GM19455 (cell line): ENCODE data around the gene UBXN1.
"Not testable (repeated sequence)": the region's sequence is repeated elsewhere in the genome, so short reads cannot be mapped to it uniquely, and the experiment has no call there.

Source experiments
- ATAC-seq: cut with Tn5 transposase; IDR thresholded peaks from one replicate; pipeline ENCODE4 v1.9.1; 2021; ENCODE audit not compliant: unreplicated experiment

UBXN1 gene

DNA sequence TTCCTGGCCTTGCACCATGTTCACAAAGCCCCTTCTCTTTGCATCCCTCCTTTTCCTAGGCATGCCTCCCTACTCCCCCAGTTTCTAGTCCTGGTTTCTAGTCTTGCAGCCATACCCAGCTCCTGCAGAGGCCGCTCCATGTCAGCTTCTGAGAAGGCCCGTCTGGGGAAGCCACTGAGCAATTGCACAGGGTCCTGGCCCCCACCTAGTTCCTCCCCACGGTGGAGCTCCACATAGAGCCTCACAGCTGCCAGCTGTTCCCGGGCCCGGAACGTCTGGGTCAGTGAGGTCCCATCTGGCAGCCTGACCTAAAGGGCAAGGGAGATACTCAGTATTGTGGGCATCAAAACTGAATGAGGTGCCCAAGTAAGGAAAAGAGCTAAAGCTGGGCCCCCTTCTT lies 2.2 kb downstream of the UBXN1 start:
- ATAC-seq, result no peak

DNA sequence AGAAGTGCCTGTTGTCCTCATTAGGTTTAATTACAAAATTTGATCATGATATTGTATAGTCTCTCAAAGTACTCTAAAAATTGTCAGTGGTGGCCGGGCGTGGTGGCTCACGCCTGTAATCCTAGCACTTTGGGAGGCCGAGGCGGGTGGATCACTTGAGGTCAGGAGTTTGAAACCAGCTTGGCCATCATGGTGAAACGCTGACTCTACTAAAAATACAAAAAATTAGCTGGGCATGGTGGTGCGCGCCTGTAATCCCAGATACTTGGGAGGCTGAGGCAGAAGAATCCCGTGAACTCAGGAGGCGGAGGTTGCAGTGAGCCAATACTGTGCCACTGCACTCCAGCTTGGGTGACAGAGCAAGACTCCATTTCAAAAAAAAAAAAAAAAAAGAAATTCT lies 3.5 kb downstream of the UBXN1 start:
- not testable (repeated sequence) for ATAC-seq

DNA sequence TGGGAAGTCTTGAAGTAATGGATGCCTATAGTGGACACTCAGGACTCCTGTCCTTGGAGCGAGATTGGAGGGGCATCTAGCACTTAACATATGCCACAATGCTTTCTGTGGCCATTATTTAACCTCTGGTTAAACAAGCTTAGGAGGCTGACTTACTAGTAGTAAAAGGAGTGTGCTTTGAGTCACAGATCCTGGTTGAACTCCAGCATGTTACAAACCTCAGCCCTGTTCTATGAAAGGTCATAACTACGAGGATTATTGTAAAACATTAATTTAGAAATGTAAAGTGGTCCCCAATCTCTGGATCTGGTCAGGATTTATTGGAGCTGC lies 5.7 kb downstream of the UBXN1 start:
- ATAC-seq, result no peak

DNA sequence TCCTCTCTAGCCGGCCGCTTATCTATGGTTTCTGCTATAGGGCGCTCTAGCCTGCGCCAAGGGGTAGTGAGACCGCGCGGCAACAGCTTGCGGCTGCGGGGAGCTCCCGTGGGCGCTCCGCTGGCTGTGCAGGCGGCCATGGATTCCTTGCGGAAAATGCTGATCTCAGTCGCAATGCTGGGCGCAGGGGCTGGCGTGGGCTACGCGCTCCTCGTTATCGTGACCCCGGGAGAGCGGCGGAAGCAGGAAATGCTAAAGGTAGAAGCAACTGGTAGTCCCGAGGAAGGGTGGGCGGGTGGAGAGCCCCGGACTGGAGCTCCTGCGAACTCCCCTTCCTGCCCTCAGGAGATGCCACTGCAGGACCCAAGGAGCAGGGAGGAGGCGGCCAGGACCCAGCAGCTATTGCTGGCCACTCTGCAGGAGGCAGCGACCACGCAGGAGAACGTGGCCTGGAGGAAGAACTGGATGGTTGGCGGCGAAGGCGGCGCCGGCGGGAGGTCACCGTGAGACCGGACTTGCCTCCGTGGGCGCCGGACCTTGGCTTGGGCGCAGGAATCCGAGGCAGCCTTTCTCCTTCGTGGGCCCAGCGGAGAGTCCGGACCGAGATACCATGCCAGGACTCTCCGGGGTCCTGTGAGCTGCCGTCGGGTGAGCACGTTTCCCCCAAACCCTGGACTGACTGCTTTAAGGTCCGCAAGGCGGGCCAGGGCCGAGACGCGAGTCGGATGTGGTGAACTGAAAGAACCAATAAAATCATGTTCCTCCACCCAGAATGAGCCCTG lies 7.1 kb downstream of the UBXN1 start, which contains the start of the genes LBHD1 and UQCC3:
LBHD1 (minus strand) TSS at position 660 of the 782 bp plus-strand sequence. CDS start 2,236 bp downstream, outside the sequence.
UQCC3 (plus strand) TSS at position 66 of the 782 bp plus-strand sequence; CDS start at position 139, 73 bp downstream.
- ATAC-seq, result peak; percentile 60

DNA sequence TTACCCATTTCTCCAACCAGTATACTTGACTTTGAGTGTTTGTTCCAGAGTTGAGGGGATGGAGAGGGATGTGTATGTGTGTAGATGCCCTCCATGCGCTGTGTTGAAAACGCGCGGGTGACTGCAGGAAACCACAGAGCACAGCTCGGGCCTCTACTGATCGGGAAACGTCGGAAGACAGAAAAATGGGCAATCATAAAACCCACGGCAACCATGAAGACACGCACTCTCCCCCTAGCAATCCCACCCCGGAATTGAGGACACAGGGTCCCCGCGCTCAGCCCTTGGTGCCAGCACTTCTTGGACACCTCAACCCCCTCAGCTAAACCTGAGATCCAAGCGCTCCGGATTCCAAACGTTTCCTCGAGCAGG lies 7.7 kb downstream of the UBXN1 start:
- no peak for ATAC-seq

DNA sequence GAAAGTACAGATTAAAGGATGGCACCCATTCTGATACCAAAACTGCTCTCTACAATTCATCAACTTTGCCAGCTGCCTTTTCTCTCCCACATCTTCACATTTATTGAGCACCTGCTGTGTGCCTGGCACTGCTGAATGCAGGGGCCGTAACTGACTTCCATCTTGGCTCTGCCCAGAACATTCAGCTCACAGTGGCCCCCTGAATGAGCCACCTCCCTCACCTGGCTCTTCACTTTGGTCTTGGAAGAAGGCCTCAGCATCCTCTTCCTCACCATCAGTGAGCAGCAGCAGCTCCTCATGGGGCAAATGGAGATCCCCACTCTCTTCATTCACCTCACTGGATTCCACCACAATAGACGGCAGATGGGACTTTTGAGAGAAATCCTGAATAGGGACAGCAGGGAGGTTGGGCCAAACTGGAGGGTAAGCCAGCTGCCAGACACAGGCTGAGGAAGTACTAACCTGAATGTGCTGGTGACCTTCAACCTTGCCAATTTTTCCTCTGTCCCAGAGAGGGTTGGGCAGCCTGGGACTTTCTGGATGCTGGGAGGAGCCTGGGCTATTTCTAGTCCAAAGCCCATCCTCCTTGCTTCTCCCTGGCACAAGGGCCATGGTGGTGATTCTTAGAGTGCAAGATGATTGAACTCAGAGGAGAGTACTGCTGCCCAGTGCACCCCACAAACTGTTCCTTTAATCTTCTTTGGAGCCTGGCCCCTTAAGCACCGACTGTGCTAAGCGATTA lies 9.3 kb downstream of the UBXN1 start:
- ATAC-seq, result no peak

DNA sequence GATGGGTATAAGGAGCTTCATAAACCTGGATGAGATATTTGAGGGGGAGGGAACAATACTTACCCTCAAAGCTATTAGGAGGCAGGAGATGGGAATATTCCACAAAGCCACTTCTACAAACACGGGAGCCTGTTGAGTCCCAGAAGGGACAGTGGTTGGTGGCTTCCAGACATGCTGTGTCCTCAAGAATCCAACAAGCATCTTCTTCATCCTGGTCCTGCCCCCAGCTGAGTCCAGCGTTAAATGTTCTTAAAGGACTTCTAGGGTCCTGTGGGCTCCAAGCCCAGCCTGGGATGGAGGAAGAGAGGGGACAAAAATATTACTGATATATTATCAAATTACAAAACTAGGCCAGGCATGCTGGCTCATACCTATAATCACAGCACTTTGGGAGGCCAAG lies 11.4 kb downstream of the UBXN1 start:
- ATAC-seq, result no peak

DNA sequence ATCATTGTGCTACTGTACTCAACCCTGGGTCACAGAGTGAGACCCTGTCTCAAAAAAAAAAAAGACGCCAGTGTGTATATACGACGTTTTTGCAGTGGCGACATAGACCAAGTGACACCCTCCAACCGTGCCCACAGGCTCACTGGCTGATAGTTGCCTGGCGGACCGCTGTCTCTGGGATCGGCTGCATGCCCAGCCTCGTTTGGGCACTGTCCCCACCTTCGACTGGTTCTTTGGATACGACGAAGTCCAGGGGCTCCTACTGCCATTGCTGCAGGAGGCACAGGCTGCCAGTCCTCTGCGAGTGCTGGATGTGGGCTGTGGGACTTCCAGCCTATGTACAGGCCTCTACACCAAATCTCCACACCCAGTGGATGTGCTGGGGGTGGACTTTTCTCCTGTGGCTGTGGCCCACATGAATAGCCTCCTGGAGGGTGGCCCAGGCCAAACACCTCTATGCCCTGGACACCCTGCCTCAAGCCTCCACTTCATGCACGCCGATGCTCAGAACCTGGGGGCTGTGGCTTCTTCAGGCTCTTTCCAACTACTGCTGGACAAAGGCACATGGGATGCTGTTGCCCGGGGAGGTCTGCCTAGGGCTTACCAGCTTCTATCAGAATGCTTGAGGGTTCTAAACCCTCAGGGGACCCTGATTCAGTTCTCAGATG lies 12.5 kb downstream of the UBXN1 start:
- no peak for ATAC-seq

DNA sequence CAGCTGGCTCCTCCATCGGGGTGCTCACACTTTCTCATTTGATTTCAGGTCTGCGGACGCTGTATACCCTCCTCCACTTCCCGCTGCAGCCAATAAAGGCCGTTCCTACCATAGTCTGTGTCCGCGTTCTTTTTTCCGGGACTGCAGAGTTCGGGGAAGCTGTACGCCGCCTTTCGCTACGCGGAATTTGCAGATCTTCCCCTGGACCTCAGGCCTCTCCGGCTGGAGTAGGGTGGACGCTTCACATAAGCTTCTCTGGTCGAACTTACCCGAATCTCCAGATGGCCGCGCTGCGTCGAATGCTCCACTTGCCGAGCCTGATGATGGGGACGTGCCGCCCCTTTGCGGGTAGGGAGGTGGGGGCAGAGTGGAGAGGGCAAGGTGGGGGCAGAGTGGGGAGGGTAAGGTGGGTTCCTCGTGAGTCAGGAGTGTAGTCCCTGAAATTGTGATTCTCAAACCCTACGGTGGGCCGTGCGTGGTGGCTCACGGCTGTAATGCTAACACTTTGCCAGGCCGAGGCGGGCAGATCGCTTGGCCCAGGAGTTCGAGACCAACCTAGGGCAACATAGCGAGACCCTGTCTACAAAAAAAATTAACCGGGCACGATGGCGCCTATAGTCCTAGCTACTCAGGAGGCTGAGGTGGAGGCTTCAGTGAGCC lies 13.1 kb downstream of the UBXN1 start:
- no peak for ATAC-seq

DNA sequence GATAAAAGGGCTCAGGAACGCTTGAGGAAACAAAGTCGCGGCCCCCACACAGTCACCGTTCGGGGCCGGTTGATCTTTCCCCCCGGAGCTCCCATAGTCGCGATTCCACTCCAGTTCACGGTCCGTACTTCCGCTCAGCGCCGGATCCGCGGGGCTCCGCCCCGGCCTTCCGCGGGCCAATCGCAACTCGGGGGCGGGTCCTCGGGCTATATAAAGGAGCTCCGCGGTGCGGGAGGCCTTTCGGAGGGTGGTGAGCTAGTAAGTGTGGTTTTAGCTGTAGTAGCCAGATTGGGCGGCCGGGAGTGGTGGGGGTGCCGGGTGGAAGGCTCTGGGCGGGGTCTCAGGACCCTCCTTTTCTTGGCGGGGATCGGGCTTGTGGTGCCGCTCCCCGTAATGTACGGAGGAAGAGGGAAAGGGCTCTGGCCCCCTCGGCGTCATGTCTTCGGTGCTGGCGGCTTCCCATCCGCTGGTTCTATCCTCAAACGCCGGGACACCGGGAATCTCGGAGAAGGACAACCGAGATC lies 13.7 kb downstream of the UBXN1 start, which contains the start of the genes C11orf98 and CSKMT:
C11orf98 (minus strand) TSS at position 136 of the 524 bp plus-strand sequence; CDS start at position 95, 41 bp downstream.
CSKMT (plus strand) TSS at position 238 of the 524 bp plus-strand sequence. CDS start 568 bp downstream, outside the sequence.
- peak; percentile 81 for ATAC-seq

DNA sequence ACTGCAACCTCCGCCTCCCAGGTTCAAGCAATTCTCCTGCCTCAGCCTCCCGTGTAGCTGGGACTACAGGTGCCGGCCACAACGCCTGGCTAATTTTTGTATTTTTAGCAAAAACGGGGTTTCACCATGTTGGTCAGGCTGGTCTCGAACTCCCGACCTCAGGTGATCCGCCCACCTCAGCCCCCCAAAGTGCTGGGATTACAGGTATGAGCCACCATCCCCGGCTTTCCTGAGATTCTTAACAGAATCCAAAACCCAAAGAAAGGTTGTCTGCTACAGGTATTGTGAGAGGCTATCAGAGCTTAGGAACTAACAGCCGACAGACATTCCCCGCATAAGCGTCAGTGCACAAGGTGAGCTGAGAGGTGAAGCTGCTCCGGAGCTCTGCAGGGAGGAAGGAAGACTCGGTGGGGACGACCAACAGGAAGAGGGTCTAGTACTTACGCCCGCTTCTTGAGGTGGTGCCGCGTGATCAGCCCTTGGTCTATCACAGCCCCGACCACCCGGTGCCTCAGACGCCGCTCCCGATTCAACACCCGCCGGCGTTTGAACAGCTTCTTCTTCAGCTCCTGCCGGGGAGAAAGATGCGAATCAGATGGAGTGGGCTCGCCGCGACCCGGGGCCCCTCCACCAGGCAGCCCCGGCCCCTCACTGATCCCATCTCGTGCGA lies 14.3 kb downstream of the UBXN1 start:
- peak; percentile 29 for ATAC-seq

DNA sequence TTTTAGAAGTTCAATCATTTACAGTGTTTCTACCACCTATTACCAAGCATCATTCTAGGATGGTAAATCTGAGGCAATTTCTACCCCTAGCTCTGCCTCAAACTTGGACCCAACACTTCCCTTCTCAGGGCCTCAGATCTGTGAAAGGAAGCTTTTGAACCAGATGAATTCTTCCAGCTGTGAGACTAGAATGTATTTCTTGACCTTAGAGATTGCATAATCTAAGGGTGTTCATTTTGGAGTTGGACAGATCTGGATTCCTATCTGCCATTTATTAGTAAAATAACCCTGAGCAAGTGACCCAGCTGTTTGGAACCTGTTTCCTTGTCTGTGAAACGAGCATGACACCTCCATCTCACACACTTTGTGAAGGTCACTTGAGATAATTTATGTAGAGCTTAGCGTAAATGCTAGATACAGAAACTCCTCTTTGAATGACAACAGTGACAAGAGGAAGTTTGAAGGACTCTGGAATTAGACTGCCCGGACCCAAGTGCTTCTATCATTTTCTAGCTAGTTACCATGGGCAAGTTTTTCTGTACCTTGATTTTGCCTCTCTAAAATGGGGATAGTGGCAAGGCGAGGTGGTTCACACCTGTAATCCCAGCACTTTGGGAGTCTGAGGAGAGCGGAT lies 22.0 kb downstream of the UBXN1 start:
- ATAC-seq, result no peak

DNA sequence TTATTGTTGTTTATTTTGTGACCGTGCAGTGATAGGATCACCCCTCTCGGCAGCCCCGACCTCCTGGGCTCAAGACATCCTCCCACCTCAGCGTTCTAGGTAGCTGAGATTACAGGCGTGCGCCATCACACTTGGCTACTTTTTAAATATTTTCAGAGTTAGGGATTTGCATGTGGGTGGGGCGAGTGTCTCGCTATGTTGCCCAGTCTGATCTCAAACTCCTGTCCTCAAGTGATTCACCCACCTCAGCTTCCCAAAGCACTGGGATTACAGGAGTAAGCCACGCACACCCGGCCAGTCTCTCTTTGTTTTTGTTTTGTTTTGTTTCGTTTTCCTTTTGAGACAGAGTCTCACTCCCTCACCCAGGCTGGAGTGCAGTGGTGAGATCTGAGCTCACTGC lies 24.6 kb downstream of the UBXN1 start:
- ATAC-seq, result no peak

DNA sequence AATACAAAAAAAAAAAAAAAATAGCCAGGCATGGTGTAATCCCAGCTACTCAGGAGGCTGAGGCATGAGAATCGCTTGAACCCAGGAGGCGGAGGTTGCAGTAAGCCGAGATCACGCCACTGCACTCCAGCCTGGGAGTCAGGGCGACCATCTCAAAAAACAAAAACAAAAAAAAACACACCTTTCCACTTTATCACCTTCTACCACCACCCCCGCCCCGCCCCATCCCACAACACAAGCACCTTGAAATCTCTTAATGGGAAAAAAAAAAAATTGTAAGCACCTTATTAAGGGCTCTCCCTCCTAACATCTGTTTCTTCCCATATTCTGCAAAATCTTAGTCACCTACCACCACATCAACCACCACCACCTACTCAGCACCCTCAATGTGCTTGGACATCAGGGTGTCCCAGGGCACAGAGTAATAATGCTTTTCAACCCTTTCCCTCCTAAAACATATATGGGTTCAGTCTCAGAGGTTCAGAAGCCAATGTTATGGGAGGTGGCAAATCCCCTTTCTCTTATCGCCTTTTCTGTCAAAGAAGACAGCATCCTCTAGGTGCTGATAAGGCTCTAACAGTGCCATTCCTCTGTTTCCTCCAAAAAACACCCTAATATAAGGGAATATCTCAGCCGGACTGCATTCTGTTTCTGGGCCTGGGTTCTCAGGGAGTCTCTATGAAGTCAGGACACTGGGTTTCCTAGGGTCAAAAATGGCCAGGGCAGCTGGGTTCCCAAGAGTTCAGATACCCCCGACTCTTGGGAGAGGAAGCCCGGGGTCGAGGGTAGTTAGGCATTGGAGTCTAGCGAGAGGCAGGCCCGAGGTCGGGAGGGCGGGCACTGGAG lies 26.5 kb downstream of the UBXN1 start:
- no peak for ATAC-seq

DNA sequence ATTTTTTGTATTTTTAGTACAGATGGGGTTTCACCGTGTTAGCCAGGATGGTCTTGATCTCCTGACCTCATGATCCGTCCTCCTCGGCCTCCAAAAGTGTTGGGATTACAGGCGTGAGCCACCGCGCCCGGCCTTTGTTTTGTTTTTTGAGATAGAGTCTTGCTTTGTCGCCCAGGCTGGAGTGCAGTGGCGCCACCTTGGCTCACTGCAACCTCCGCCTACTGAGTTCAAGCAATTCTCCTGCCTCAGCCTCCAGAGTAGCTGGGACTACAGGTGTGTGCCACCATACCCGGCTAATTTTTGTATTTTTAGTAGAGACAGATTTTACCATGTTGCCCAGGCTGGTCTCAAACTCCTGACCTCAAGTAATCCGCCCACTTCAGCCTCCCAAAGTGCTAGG lies 28.6 kb downstream of the UBXN1 start:
- not testable (repeated sequence) for ATAC-seq

DNA sequence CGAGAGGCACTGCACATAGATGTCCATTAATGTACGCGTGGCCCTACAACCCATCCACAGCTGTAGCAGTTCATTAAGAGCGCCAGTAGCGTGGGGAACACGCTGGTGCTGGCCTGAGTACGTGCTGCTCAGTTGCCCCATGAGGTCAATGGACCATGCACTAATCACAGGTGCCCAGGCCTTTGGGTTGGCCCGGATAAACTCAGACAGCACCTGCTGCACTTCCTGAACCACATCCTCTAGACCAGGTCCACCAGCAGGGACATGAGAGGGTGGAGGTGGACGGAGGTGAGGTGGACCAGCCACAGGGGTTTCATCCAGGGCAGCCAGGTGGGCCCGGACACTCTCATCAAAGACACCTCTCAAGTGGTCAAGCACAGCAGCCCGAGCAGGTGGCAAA lies 29.4 kb downstream of the UBXN1 start:
- no peak for ATAC-seq

DNA sequence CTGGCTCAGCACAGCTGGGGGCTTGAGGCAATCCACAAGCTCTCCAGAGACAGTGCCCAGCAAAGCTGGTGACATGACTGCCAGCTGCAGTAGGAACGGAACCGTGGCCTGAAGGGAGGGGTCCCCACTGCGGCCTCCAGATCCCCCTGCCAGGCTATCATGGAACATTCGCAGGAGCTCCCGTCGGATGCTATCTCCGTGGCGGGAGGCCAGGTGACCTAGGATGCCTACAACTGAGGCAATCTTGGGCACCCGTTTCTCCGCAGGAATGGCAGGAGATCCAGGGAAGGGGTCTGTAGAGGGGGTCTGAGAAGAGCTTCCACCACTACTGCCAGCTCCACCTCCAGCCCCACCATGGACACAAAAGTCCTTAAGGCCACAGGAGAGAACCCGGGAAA lies 29.9 kb downstream of the UBXN1 start:
- no peak for ATAC-seq

DNA sequence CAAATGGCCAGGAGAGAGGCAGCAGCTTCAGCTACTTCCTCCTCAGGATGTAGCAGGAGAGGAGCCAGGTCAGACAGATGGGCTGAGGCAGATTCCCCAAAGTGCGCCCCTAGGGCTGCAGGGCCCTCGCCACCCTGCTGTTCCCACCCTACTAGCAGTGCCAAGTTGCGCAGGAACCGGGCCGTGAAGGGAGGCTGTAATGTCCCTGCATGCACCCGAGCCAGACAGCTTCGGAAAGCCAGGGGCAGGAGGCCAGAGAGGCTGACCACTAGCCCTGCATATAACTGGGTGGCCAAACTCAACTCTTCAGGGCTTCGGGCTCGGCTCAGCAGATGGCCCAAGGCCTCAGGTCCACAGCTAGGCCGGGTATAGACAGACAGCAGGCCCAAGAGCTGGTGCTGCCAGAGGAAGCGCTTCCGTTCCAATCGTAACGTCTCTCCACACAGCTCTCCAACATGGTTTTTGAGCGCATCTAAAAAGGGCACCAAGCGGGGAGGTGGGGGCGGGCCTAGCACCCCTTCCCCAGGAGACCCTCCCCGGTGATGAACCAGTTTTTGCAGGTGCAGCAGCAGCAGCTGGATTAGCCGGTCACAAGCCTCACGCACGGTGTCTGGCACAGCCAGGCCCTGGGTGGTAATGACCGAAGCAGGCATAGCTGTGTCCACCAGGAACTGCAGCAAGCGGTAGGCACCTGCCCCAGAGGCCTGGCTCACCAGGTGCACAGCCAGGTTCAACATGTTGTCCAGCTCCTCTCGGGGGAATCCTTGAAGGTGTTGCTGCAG lies 30.5 kb downstream of the UBXN1 start:
- no peak for ATAC-seq
